Fibroblast of the aortic adventitia (primary cell): ENCODE data around the gene FGFR2. TPM values are rescaled to one million over a fixed set of nuclear protein-coding genes. Genes with fewer than 3 reads are reported as not detected.

ENCODE experiments used
- DNase-seq: peaks from one replicate; pipeline ENCODE4 v3.0.0-alpha.2; 2010; ENCODE audit warnings: low read depth
- H3K4me3 ChIP-seq: 2 replicates; pipeline ENCODE4 v1.5.1; 2011; ENCODE audit warnings: low read depth, mild to moderate bottlenecking, control low read depth, low read length, moderate library complexity
- total RNA-seq: library from RNA; depleted of rRNA; stranded (reverse); fragments of >200 nt; gene quantifications from 2 replicates; pipeline ENCODE4 v1.2.3, GENCODE V29; 2012; ENCODE audit warnings: low replicate concordance
- TF ChIP-seq, protein P1 (sequence below): IDR thresholded peaks from 2 replicates; pipeline ENCODE4 v1.5.1; 2011; ENCODE audit warnings: mild to moderate bottlenecking, low read length, control low read depth, inconsistent platforms; ENCODE audit not compliant: insufficient read depth

The FGFR2 gene
- total RNA-seq, 1 donor = not detected

DNA sequence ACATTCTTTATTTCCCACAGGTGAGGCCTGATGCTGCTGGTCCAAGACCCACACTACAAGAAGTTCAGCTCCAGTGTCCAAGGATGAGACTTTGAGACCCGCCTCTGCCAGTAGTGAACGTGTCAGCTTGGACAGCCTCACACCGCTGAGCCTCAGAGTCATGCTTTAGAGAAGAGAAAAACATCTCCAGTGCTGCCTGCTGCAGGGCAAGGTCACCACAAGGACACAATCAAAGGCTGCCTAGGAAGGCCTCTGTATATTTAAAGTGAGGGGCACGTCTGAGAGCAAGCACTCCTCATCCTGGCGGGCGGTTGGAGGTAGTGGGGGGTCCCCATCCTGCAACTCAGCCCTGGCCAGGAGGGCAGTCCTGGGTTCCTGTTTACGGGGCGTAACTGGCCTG is 19.3 kb downstream of the FGFR2 start:
- no peak for DNase-seq
- TF ChIP-seq, protein P1, sequence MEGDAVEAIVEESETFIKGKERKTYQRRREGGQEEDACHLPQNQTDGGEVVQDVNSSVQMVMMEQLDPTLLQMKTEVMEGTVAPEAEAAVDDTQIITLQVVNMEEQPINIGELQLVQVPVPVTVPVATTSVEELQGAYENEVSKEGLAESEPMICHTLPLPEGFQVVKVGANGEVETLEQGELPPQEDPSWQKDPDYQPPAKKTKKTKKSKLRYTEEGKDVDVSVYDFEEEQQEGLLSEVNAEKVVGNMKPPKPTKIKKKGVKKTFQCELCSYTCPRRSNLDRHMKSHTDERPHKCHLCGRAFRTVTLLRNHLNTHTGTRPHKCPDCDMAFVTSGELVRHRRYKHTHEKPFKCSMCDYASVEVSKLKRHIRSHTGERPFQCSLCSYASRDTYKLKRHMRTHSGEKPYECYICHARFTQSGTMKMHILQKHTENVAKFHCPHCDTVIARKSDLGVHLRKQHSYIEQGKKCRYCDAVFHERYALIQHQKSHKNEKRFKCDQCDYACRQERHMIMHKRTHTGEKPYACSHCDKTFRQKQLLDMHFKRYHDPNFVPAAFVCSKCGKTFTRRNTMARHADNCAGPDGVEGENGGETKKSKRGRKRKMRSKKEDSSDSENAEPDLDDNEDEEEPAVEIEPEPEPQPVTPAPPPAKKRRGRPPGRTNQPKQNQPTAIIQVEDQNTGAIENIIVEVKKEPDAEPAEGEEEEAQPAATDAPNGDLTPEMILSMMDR = no peak
- H3K4me3 ChIP-seq = no peak overlapping the region

DNA sequence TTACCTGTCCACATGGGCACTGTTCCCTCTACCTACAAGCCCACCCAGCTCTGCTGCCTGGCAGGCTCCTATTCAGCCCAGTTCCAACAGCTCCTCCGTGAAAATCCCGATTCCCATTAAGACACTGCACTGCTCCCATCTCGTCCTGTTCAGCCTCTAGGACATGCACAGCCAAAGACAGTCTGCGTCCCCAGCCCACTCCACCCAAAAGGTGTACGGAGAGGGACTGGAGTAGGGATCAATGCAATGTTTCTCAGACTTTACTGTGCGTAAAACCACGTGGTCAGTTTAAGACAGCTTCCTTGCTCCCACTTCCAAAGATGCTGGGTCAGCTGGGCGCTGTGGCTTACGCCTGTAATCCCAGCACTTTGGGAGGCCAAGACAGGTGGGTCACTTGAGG is 19.9 kb downstream of the FGFR2 start:
- no peak overlapping the region for H3K4me3 ChIP-seq
- TF ChIP-seq, protein P1 = no peak
- DNase-seq = no peak

DNA sequence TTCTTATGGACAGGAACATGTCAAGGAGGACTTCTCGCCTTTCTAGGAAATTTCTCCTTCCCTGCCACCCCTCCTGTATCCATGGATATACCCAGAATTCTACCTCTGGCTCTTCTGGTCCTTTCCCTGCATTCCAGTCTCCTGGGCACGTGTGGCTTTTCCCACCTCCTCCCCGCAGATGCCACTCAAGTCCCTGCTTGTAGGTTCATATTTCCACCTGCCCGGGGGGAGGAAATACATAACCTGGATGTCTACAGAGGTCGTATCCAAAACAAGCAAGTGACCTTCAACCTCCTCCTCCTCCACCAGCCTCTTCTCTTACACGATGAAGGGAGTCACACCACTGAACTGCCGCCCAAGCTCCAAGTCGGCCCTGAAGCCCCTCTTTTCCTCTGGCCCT is 20.7 kb downstream of the FGFR2 start:
- TF ChIP-seq, protein P1 = no peak
- H3K4me3 ChIP-seq = no peak overlapping the region
- no peak for DNase-seq

DNA sequence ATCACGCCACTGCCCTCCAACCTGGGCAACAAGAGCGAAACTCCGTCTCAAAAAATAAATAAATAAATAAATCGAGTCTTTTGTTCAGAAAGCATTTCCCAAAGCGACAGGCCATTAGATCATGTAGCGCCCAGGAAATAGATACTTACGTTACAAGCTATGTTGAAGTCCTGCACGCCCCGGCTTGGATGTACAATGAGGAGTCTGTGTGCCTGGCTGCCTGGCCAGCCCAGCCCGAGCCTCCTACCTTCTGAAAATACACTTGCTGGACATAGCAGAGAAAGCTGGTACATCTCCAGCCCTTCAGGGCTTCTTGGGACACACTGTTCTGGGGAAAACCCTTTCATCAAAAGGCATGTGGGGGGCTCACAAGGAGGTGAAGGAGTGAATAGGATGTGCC is 22.1 kb downstream of the FGFR2 start:
- H3K4me3 ChIP-seq = no peak overlapping the region
- TF ChIP-seq, protein P1 = no peak
- no peak for DNase-seq

DNA sequence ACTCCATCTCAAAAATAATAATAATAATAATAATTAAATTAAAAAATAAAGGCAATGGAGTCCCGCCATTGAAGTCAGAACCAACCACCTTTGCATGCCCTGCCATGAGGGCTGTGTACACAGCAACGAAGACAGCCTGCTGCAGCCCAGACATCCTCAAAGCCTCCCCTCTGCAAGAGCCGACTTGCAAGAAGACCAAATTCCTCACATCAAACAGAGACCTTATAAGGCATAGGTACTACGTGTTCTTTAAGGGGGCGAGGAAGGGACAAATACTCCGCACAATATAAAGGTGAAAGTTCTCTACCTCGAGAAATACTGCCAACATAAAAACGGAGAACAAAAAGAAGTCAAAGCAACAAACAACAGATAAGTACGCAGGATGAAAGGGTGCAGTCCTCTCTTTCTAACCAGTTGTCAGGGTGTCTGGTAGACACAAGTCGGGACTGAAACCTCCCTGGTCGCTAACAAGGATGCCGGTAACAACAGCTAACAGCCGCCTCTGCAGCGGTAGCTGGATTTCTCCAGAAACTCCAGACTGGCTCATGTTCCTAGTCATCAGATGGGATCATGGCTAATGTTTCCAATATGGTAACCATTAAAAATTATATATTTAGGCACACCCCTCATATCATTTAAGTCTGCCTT is 23.6 kb downstream of the FGFR2 start:
- TF ChIP-seq, protein P1 = no peak
- no peak overlapping the region for H3K4me3 ChIP-seq
- no peak for DNase-seq

DNA sequence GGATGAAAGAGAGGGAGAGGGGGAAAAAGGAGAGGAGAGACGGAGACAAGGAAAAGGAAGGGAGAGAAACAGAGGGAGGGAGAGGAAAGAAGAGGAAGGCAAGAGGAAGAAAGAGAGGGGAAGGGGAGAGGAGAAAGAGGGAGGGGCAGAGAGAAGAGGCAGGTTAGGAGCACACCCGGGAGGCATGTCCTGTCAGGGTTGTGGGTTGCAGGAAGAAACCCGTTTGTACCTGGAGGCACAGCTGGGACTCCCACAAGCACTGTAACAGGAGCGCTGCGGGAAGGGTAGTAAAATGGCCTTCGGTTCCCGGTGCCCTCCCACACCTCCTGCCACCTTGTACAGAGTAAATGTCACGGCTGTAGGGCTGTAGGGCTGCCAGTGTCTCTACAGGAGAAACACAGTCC is 24.7 kb downstream of the FGFR2 start:
- H3K4me3 ChIP-seq = no peak overlapping the region
- TF ChIP-seq, protein P1 = no peak
- no peak for DNase-seq

DNA sequence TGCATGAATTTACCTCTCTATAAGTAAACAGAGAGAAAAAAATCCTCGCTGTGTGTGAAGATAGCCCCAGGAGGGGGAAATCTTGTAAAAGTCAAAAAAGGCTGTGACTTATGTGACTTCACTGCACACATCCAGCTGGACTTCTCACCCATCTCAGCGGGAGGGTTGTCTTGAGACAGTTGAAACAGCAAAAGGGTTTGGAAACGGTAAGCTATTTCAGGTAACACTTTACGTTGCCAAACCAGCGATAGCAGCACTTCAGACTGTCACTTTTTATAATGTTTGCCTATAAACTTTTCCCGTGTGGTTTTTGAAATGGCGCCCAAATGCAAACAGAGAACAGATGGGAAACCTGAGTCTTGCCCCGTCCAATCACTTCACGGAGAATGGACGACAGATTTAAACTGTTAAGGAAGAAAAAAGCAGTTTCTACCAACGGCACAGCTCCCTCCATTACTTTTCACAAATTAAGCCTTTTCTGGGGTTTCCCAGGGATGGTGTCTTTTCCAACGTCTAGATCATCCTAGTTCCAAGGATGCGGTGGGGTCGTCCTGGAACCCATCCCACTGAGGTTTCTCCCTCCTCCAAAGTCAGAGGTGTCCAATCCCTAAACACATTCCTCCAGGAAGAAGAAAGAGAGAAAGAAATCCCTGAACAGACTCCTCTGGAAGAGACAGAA is 25.2 kb downstream of the FGFR2 start:
- TF ChIP-seq, protein P1 = no peak
- DNase-seq = no peak
- no peak overlapping the region for H3K4me3 ChIP-seq
